BLaER1 (cell line): ENCODE data around the gene DNAJC8.

Source experiments
- H3K27ac ChIP-seq: shearing (Covaris generic); formaldehyde crosslinking; 2 replicates; pipeline ENCODE4 v1.8.1; 2022
- H3K27me3 ChIP-seq: shearing (Covaris generic); formaldehyde crosslinking; 2 replicates; pipeline ENCODE4 v1.8.1; 2022
- H3K36me3 ChIP-seq: shearing (Covaris generic); formaldehyde crosslinking; 2 replicates; pipeline ENCODE4 v1.8.1; 2022
- H3K4me1 ChIP-seq: shearing (Covaris generic); formaldehyde crosslinking; 2 replicates; pipeline ENCODE4 v1.8.1; 2022
- H3K4me2 ChIP-seq: shearing (Covaris generic); formaldehyde crosslinking; 2 replicates; pipeline ENCODE4 v1.8.1; 2022
- H3K4me3 ChIP-seq: shearing (Covaris generic); formaldehyde crosslinking; 2 replicates; pipeline ENCODE4 v1.8.1; 2022
- H3K9ac ChIP-seq: shearing (Covaris generic); formaldehyde crosslinking; 2 replicates; pipeline ENCODE4 v1.8.1; 2022
- H3K9me3 ChIP-seq: shearing (Covaris generic); formaldehyde crosslinking; 2 replicates; pipeline ENCODE4 v1.8.1; 2022
- H4K20me1 ChIP-seq: shearing (Covaris generic); formaldehyde crosslinking; 2 replicates; pipeline ENCODE4 v1.8.1; 2022
- Cebpa-rat ChIP-seq: shearing (Covaris generic); IDR thresholded peaks from 2 replicates; pipeline ENCODE4 v1.8.1; 2022

DNAJC8 gene

GRCh38 chr1:28208818-28209441 is 23.9 kb downstream of the DNAJC8 start:
- H3K4me1 ChIP-seq = no peaks in the 10 kb centered on the region
- no peaks in the 10 kb centered on the region for H3K27me3 ChIP-seq
- H3K4me2 ChIP-seq = no peak overlapping the region
- peaks cover 96% of the 10 kb centered on the region for H3K36me3 ChIP-seq
- no peaks in the 10 kb centered on the region for H3K9me3 ChIP-seq
- no peak for TF ChIP-seq Cebpa-rat
- no peak overlapping the region for H3K4me3 ChIP-seq
- H3K9ac ChIP-seq = no peak overlapping the region
- no peak overlapping the region for H3K27ac ChIP-seq
- H4K20me1 ChIP-seq = peaks cover 25% of the 10 kb centered on the region

- no peak overlapping the region for H3K27ac ChIP-seq
- peaks cover 19% of the 10 kb centered on the region for H4K20me1 ChIP-seq
- H3K4me3 ChIP-seq = no peak overlapping the region
- no peaks in the 10 kb centered on the region for H3K9me3 ChIP-seq
- peaks cover 3% of the 10 kb centered on the region for H3K4me1 ChIP-seq
- H3K9ac ChIP-seq = no peak overlapping the region
- H3K4me2 ChIP-seq = no peak overlapping the region
- H3K27me3 ChIP-seq = no peaks in the 10 kb centered on the region
- TF ChIP-seq Cebpa-rat = no peak
- peaks cover 100% of the 10 kb centered on the region for H3K36me3 ChIP-seq
Measured at GRCh38 chr1:28205243-28205642, 27.6 kb downstream of the DNAJC8 start.

GRCh38 chr1:28200234-28200873 is 32.5 kb downstream of the DNAJC8 start:
- Histone ChIP-seq H3K9ac (no peak overlapping the region), H3K4me3 (no peak overlapping the region), H3K36me3 (peaks cover 77% of the 10 kb centered on the region)

GRCh38 chr1:28199328-28200233 is 33.2 kb downstream of the DNAJC8 start:
- Histone ChIP-seq H3K27me3 (no peaks in the 10 kb centered on the region), H3K4me1 (peaks cover 46% of the 10 kb centered on the region), H3K27ac (no peak overlapping the region), H3K4me2 (peak overlapping the region; percentile 37), H3K36me3 (peaks cover 69% of the 10 kb centered on the region), H3K9me3 (no peaks in the 10 kb centered on the region), H3K9ac (no peak overlapping the region; the same call in 1 of the 2 replicates), H3K4me3 (no peak overlapping the region), H4K20me1 (peaks cover 26% of the 10 kb centered on the region)
- no peak for TF ChIP-seq Cebpa-rat

More at GRCh38 chr1:28200234-28200873, 32.5 kb downstream of the DNAJC8 start:
- Histone ChIP-seq H3K4me2 (0 out of 2 replicates have a peak overlapping the region, but pooled peaks have one; percentile 18), H3K9me3 (no peaks in the 10 kb centered on the region), H3K27me3 (no peaks in the 10 kb centered on the region), H4K20me1 (peaks cover 26% of the 10 kb centered on the region), H3K4me1 (peaks cover 46% of the 10 kb centered on the region), H3K27ac (no peak overlapping the region)
- TF ChIP-seq Cebpa-rat = no peak

- Histone ChIP-seq H3K4me3 (no peak overlapping the region), H3K36me3 (peaks cover 52% of the 10 kb centered on the region), H4K20me1 (peaks cover 26% of the 10 kb centered on the region), H3K9ac (0 out of 2 replicates have a peak overlapping the region, but pooled peaks have one; percentile 29), H3K4me1 (peaks cover 56% of the 10 kb centered on the region), H3K27me3 (no peaks in the 10 kb centered on the region), H3K27ac (peak overlapping the region; percentile 18; the same call in 1 of the 2 replicates), H3K4me2 (peak overlapping the region; percentile 77), H3K9me3 (no peaks in the 10 kb centered on the region)
- no peak for TF ChIP-seq Cebpa-rat
Measured at GRCh38 chr1:28197682-28198415, 35.0 kb downstream of the DNAJC8 start.

GRCh38 chr1:28196330-28196729 is 36.5 kb downstream of the DNAJC8 start:
- Histone ChIP-seq H3K27ac (no peak overlapping the region), H3K27me3 (no peaks in the 10 kb centered on the region), H4K20me1 (peaks cover 26% of the 10 kb centered on the region), H3K9me3 (no peaks in the 10 kb centered on the region), H3K36me3 (peaks cover 37% of the 10 kb centered on the region), H3K9ac (no peak overlapping the region), H3K4me3 (no peak overlapping the region), H3K4me2 (peak overlapping the region; percentile 77), H3K4me1 (peaks cover 58% of the 10 kb centered on the region)
- TF ChIP-seq Cebpa-rat = no peak

GRCh38 chr1:28195780-28196179 is 37.0 kb downstream of the DNAJC8 start:
- Histone ChIP-seq H3K36me3 (peaks cover 31% of the 10 kb centered on the region), H3K27ac (no peak overlapping the region), H3K9ac (no peak overlapping the region), H3K4me3 (no peak overlapping the region), H4K20me1 (peaks cover 26% of the 10 kb centered on the region), H3K4me2 (peak overlapping the region; percentile 77; the same call in 1 of the 2 replicates), H3K9me3 (no peaks in the 10 kb centered on the region), H3K27me3 (no peaks in the 10 kb centered on the region), H3K4me1 (peaks cover 64% of the 10 kb centered on the region)
- TF ChIP-seq Cebpa-rat = no peak

GRCh38 chr1:28194326-28195035 is 38.3 kb downstream of the DNAJC8 start:
- Histone ChIP-seq H3K27ac (no peak overlapping the region), H3K36me3 (peaks cover 19% of the 10 kb centered on the region), H4K20me1 (peaks cover 26% of the 10 kb centered on the region), H3K27me3 (no peaks in the 10 kb centered on the region), H3K4me2 (peak overlapping the region; percentile 22), H3K4me3 (no peak overlapping the region), H3K9me3 (no peaks in the 10 kb centered on the region), H3K9ac (no peak overlapping the region), H3K4me1 (peaks cover 58% of the 10 kb centered on the region)
- no peak for TF ChIP-seq Cebpa-rat
